HG03139 (cell line): ENCODE data around the gene GRAMD1B.

ENCODE experiments used
- ATAC-seq: cut with Tn5 transposase; IDR thresholded peaks from one replicate; pipeline ENCODE4 v1.9.1; 2021; ENCODE audit not compliant: unreplicated experiment

Gene GRAMD1B

GRCh38 chr11:123429913-123430720, at the start of gene GRAMD1B:
TSS of gene GRAMD1B (plus strand) at chr11:123430269. CDS start at chr11:123430793, 524 bp downstream.
- peak; percentile 52 for ATAC-seq

- ATAC-seq = no peak
Measured at GRCh38 chr11:123381149-123381548, 48.9 kb upstream of the GRAMD1B start.

GRCh38 chr11:123381817-123382554, 48.1 kb upstream of the GRAMD1B start:
- ATAC-seq = peak; percentile 80

- no peak for ATAC-seq
Measured at GRCh38 chr11:123382555-123383074, 47.5 kb upstream of the GRAMD1B start.

GRCh38 chr11:123384116-123384515, 46.0 kb upstream of the GRAMD1B start:
- ATAC-seq = no peak

- ATAC-seq = no peak
Measured at GRCh38 chr11:123386796-123387510, 43.1 kb upstream of the GRAMD1B start.

GRCh38 chr11:123388640-123389039, 41.4 kb upstream of the GRAMD1B start:
- ATAC-seq = no peak

- ATAC-seq = no peak
Measured at GRCh38 chr11:123390146-123390545, 39.9 kb upstream of the GRAMD1B start.

GRCh38 chr11:123391646-123392348, 38.3 kb upstream of the GRAMD1B start:
- ATAC-seq = no peak

- no peak for ATAC-seq
Measured at GRCh38 chr11:123392431-123392830, 37.6 kb upstream of the GRAMD1B start.

GRCh38 chr11:123392844-123393243, 37.2 kb upstream of the GRAMD1B start:
- ATAC-seq = no peak

GRCh38 chr11:123393312-123393927, 36.6 kb upstream of the GRAMD1B start:
- no peak for ATAC-seq

GRCh38 chr11:123404676-123405075, 25.4 kb upstream of the GRAMD1B start:
- ATAC-seq = no peak

GRCh38 chr11:123405123-123405592, 24.9 kb upstream of the GRAMD1B start:
- no peak for ATAC-seq

GRCh38 chr11:123406441-123407129, 23.5 kb upstream of the GRAMD1B start:
- no peak for ATAC-seq

- ATAC-seq = peak; percentile 51
Measured at GRCh38 chr11:123407130-123407995, 22.7 kb upstream of the GRAMD1B start.

- no peak for ATAC-seq
Measured at GRCh38 chr11:123407996-123408597, 22.0 kb upstream of the GRAMD1B start.
